Stimulated activated CD4-positive, alpha-beta T cell treated with anti-CD3 and anti-CD28 coated beads, TNF-alpha, amount 100 ng/mL, for 1 hour (primary cell): ENCODE measurements around the gene EEPD1.
"Not testable (repeated sequence)": the region's sequence is repeated elsewhere in the genome, so short reads cannot be mapped to it uniquely, and the experiment has no call there.

Source experiments
- DNase-seq, 3 donors: peaks; one replicate each; pipeline ENCODE4 v3.0.0-alpha.2; 2020; ENCODE audit warnings: low read depth in 3 of 3, low spot score in 1 of 3

Gene EEPD1

GRCh38 chr7:36314491-36314890 lies 161.4 kb downstream of the EEPD1 start:
- DNase-seq = no peak

- no peak for DNase-seq
These were observed 162.4 kb downstream of the EEPD1 start for GRCh38 chr7:36315309-36315944.

GRCh38 chr7:36316319-36316718 lies 163.3 kb downstream of the EEPD1 start:
- no peak for DNase-seq

- no peak for DNase-seq
These were observed 164.2 kb downstream of the EEPD1 start for GRCh38 chr7:36317276-36317675.

GRCh38 chr7:36318116-36318515 lies 165.1 kb downstream of the EEPD1 start:
- DNase-seq = no peak

GRCh38 chr7:36321284-36321683 lies 168.2 kb downstream of the EEPD1 start:
- not testable (repeated sequence) for DNase-seq

GRCh38 chr7:36336390-36336789 lies 183.3 kb downstream of the EEPD1 start:
- no peak for DNase-seq

GRCh38 chr7:36338256-36338655 lies 185.2 kb downstream of the EEPD1 start:
- DNase-seq = no peak

GRCh38 chr7:36343548-36343947 lies 190.5 kb downstream of the EEPD1 start:
- DNase-seq = no peak

- DNase-seq = no peak
These were observed 191.6 kb downstream of the EEPD1 start for GRCh38 chr7:36344622-36345021.

- no peak for DNase-seq
These were observed 193.3 kb downstream of the EEPD1 start for GRCh38 chr7:36346260-36346831.

GRCh38 chr7:36348256-36348655 lies 195.2 kb downstream of the EEPD1 start:
- no peak for DNase-seq

- DNase-seq = no peak
These were observed 195.7 kb downstream of the EEPD1 start for GRCh38 chr7:36348771-36349170.

GRCh38 chr7:36349626-36350025 lies 196.6 kb downstream of the EEPD1 start:
- DNase-seq = no peak
